Esophagus muscularis mucosa (tissue), 4 donors: ENCODE measurements around the gene DHDDS.

Source experiments
- CTCF ChIP-seq, 3 experiments: fragments of 200-600 bp in 2 of 3; fragments of 450-650 bp in 1 of 3; sonication (generic) in 2 of 3; IDR thresholded peaks; one replicate each; pipeline ENCODE4 v1.5.1; 2017 to 2019; ENCODE audit warnings: antibody characterized with exemption in 3 of 3, mild to moderate bottlenecking in 2 of 3, moderate library complexity in 1 of 3
- EP300 ChIP-seq: sonication (generic); formaldehyde crosslinking; IDR thresholded peaks from one replicate; pipeline ENCODE4 v1.6.1; 2017; ENCODE audit warnings: antibody characterized with exemption
- POLR2A ChIP-seq: fragments of 450-650 bp; IDR thresholded peaks from one replicate; pipeline ENCODE4 v1.6.1; 2017; ENCODE audit warnings: antibody characterized with exemption, moderate library complexity, mild to moderate bottlenecking, low read depth
- POLR2AphosphoS5 ChIP-seq, 2 donors: sonication (generic); formaldehyde crosslinking; IDR thresholded peaks; one replicate each; pipeline ENCODE4 v1.6.1; 2017; ENCODE audit warnings: antibody characterized with exemption in 2 of 2

- TF ChIP-seq CTCF (IDR thresholded peaks at IDR 0.05) = no peak
- TF ChIP-seq POLR2A = no peak
- TF ChIP-seq EP300 = no peak
- no peak for TF ChIP-seq POLR2AphosphoS5 (IDR thresholded peaks at IDR 0.05)
These were observed 672 bp downstream of the DHDDS start for GRCh38 chr1:26432793-26433192.
